ENCODE results near the gene BHLHA9. TPM values are rescaled to one million over a fixed set of nuclear protein-coding genes. Genes with fewer than 3 reads are reported as not detected.
A peak's percentile ranks its signal among the peaks of the same experiment; 100 is the strongest.

BHLHA9 gene
- total and polyA plus RNA-seq, 2 donors = not detected

GRCh38 chr17:1267471-1267943 is 2.7 kb upstream of the BHLHA9 start:
- peak overlapping the region; percentile 50 to 68 for H3K4me3 ChIP-seq (ENCODE audit: low read length in 2 of 2)
- peaks cover 4 to 9% of the 10 kb centered on the region in 2 donors for H3K4me1 ChIP-seq (ENCODE audit: control insufficient read depth in 2 of 2, insufficient read depth in 2 of 2, low read length in 2 of 2)
- no peak for DNase-seq (ENCODE audit: low read depth in 6 of 9, low spot score in 9 of 9)
- H3K36me3 ChIP-seq (ENCODE audit: control insufficient read depth in 2 of 2, insufficient read depth in 2 of 2, low read length in 1 of 2) = no peaks in the 10 kb centered on the region
- WGBS = 26% methylated on average over 17 of the region's 17 CpGs
- peaks cover 47 to 71% of the 10 kb centered on the region in 2 donors for H3K27me3 ChIP-seq (ENCODE audit: control insufficient read depth in 2 of 2, insufficient read depth in 1 of 2, low read length in 1 of 2)
- no peak overlapping the region for H3K27ac ChIP-seq (ENCODE audit: low read depth in 1 of 2, low read length in 1 of 2)
- H3K9me3 ChIP-seq (ENCODE audit: control insufficient read depth in 2 of 2, insufficient read depth in 1 of 2, low read length in 1 of 2) = no peaks in the 10 kb centered on the region

- H3K4me3 ChIP-seq (ENCODE audit: low read length in 2 of 2) = no peak overlapping the region
- H3K27me3 ChIP-seq (ENCODE audit: control insufficient read depth in 2 of 2, insufficient read depth in 1 of 2, low read length in 1 of 2) = peaks cover 47 to 81% of the 10 kb centered on the region in 2 donors
- DNase-seq (ENCODE audit: low read depth in 6 of 9, low spot score in 9 of 9) = no peak
Observed at GRCh38 chr17:1271030-1271423, 783 bp downstream of the BHLHA9 start.

DNA sequence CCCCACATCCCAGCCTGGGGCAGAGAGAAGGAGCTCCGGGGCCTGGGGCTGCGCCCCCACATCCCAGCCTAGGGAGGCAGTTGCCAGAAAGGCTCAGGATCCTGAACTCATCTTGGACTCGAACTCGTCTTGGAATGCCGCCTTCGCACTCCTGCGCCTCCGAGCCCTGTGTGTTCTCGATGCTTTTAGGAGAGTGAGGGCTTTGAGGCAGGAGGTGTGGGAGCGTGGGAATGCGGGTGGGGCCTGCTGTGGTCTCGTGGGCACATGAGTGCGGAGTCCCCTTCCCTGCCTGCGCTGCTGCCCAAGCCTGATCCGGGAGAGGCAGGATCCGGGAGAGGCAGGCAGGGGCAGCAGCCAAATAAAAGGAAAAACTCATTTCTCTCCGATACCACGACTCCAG is 1.2 kb downstream of the BHLHA9 start:
- Histone ChIP-seq H3K4me3 (ENCODE audit: low read length in 2 of 2) (no peak overlapping the region), H3K27me3 (ENCODE audit: control insufficient read depth in 2 of 2, insufficient read depth in 1 of 2, low read length in 1 of 2) (peaks cover 47 to 81% of the 10 kb centered on the region in 2 donors), H3K4me1 (ENCODE audit: control insufficient read depth in 2 of 2, insufficient read depth in 2 of 2, low read length in 2 of 2) (peaks cover 4 to 15% of the 10 kb centered on the region in 2 donors), H3K9me3 (ENCODE audit: control insufficient read depth in 2 of 2, insufficient read depth in 1 of 2, low read length in 1 of 2) (no peaks in the 10 kb centered on the region), H3K27ac (ENCODE audit: low read depth in 1 of 2, low read length in 1 of 2) (no peak overlapping the region), H3K36me3 (ENCODE audit: control insufficient read depth in 2 of 2, insufficient read depth in 2 of 2, low read length in 1 of 2) (no peaks in the 10 kb centered on the region)
- WGBS = 74% methylated on average over 18 of the region's 18 CpGs
- no peak for DNase-seq (ENCODE audit: low read depth in 6 of 9, low spot score in 9 of 9)

More at GRCh38 chr17:1271030-1271423, 783 bp downstream of the BHLHA9 start:
- Histone ChIP-seq H3K36me3 (ENCODE audit: control insufficient read depth in 2 of 2, insufficient read depth in 2 of 2, low read length in 1 of 2) (no peaks in the 10 kb centered on the region), H3K9me3 (ENCODE audit: control insufficient read depth in 2 of 2, insufficient read depth in 1 of 2, low read length in 1 of 2) (no peaks in the 10 kb centered on the region), H3K27ac (ENCODE audit: low read depth in 1 of 2, low read length in 1 of 2) (no peak overlapping the region), H3K4me1 (ENCODE audit: control insufficient read depth in 2 of 2, insufficient read depth in 2 of 2, low read length in 2 of 2) (peaks cover 4 to 15% of the 10 kb centered on the region in 2 donors)
- WGBS = 11% methylated on average over 42 of the region's 42 CpGs

GRCh38 chr17:1272701-1273100 is 2.5 kb downstream of the BHLHA9 start:
- no peak overlapping the region for H3K27ac ChIP-seq (ENCODE audit: low read depth in 1 of 2, low read length in 1 of 2)
- peaks cover 43 to 72% of the 10 kb centered on the region in 2 donors for H3K27me3 ChIP-seq (ENCODE audit: control insufficient read depth in 2 of 2, insufficient read depth in 1 of 2, low read length in 1 of 2)
- peaks cover 4 to 15% of the 10 kb centered on the region in 2 donors for H3K4me1 ChIP-seq (ENCODE audit: control insufficient read depth in 2 of 2, insufficient read depth in 2 of 2, low read length in 2 of 2)
- DNase-seq (ENCODE audit: low read depth in 6 of 9, low spot score in 9 of 9) = no peak
- H3K9me3 ChIP-seq (ENCODE audit: control insufficient read depth in 2 of 2, insufficient read depth in 1 of 2, low read length in 1 of 2) = no peaks in the 10 kb centered on the region
- WGBS = 84% methylated on average over 12 of the region's 12 CpGs
- no peaks in the 10 kb centered on the region for H3K36me3 ChIP-seq (ENCODE audit: control insufficient read depth in 2 of 2, insufficient read depth in 2 of 2, low read length in 1 of 2)
- no peak overlapping the region for H3K4me3 ChIP-seq (ENCODE audit: low read length in 2 of 2)

DNA sequence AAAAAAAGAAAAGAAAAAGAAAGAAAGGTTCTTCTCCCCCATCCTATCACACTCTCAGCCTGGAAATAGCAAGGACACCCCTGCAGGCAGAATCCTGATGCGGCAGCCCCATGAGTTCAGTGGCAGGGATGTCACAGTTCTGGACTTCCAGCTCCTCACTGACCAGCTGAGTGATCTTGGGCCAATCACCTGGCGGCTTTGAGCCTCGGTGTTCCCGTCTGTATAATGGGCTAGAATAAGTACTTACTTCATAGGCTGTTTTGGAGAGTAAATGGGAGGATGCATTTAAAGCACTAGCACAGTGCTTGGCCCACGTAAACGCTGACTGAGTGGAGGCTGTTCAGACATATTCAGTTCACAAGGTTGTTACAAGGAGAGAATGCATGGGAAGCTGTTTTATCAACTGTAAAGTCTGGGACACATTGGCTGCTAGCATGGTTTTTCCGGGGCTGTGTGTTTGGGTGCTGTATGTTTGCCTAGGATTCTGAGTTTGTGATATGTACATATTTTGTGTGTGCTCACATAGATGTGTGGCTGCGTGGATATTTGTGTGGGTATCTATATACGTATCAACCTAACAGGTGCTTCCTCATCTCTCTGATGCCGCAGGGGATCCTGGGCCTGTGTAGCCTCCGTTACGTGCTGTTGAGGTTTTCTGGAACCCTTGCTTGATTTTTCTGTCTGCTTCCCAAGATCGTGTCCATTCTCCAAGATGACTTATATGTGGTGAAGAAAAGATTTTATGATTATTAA is 3.4 kb downstream of the BHLHA9 start:
- Histone ChIP-seq H3K4me3 (ENCODE audit: low read length in 2 of 2) (no peak overlapping the region), H3K27me3 (ENCODE audit: control insufficient read depth in 2 of 2, insufficient read depth in 1 of 2, low read length in 1 of 2) (peaks cover 37 to 66% of the 10 kb centered on the region in 2 donors)
- WGBS = 40% methylated on average over 13 of the region's 13 CpGs

DNA sequence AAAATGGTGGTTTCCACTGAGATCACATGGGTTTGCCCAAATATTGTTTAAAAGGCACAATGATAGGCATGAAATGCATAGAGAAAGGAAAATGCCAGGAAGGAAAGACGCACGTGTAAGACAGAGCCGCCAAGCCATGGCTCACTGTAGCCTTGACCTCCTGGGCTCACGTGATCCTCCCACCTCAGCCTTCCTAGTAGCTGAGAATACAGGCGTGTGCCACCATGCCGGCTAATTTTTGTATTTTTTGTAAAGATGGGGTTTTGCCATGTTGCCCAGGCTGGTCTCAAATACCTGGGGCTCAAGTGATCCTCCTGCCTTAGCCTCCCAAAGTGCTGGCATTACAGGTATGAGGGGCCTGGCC is 4.0 kb downstream of the BHLHA9 start:
- Histone ChIP-seq H3K4me1 (ENCODE audit: control insufficient read depth in 2 of 2, insufficient read depth in 2 of 2, low read length in 2 of 2) (peaks cover 0 to 6% of the 10 kb centered on the region in 2 donors), H3K36me3 (ENCODE audit: control insufficient read depth in 2 of 2, insufficient read depth in 2 of 2, low read length in 1 of 2) (no peaks in the 10 kb centered on the region), H3K9me3 (ENCODE audit: control insufficient read depth in 2 of 2, insufficient read depth in 1 of 2, low read length in 1 of 2) (no peaks in the 10 kb centered on the region), H3K27ac (ENCODE audit: low read depth in 1 of 2, low read length in 1 of 2) (no peak overlapping the region), H3K4me3 (ENCODE audit: low read length in 2 of 2) (no peak overlapping the region), H3K27me3 (ENCODE audit: control insufficient read depth in 2 of 2, insufficient read depth in 1 of 2, low read length in 1 of 2) (peaks cover 31 to 64% of the 10 kb centered on the region in 2 donors)
- WGBS = 80% methylated on average over 6 of the region's 6 CpGs
- no peak for DNase-seq (ENCODE audit: low read depth in 6 of 9, low spot score in 9 of 9)

More for the DNA sequence above, 3.4 kb downstream of the BHLHA9 start:
- H3K36me3 ChIP-seq (ENCODE audit: control insufficient read depth in 2 of 2, insufficient read depth in 2 of 2, low read length in 1 of 2) = no peaks in the 10 kb centered on the region
- H3K27ac ChIP-seq (ENCODE audit: low read depth in 1 of 2, low read length in 1 of 2) = no peak overlapping the region
- peaks cover 4 to 8% of the 10 kb centered on the region in 2 donors for H3K4me1 ChIP-seq (ENCODE audit: control insufficient read depth in 2 of 2, insufficient read depth in 2 of 2, low read length in 2 of 2)
- peak in 2 of 9 donors; percentile 24 to 66 for DNase-seq (ENCODE audit: low read depth in 6 of 9, low spot score in 9 of 9)
- H3K9me3 ChIP-seq (ENCODE audit: control insufficient read depth in 2 of 2, insufficient read depth in 1 of 2, low read length in 1 of 2) = no peaks in the 10 kb centered on the region

DNA sequence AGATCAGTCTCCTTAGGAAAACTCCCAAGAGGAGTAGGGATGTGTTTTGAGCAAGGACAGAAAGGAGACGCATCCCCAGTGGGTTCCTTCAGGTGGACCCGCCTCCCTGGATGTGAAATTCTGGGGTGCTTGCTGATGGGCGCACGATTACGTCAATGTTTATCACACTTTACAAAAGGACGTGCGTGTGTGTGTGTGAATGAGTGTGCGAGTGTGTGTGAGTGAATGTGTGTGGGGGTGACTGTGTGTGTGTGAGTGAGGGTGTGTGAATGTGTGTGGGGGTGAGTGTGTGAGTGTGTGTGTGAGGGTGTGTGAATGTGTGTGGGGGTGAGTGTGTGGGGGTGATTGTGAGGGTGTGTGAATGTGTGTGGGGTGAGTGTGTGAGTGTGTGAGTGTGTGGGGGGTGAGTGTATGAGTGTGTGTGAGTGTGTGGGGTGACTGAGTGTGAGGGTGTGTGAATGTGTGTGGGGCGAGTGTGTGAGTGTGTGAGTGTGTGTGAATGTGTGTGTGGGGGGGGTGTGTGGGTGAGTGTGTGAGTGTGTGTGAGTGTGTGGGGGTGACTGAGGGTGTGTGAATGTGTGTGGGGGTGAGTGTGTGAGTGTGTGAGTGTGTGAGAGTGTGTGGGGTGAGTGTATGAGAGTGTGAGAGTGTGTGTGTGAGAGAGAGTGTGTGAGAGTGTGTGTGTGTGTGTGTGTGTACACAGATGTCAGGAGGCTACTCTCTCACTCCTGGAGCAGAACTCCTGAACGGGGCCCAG is 5.1 kb downstream of the BHLHA9 start:
- H3K4me3 ChIP-seq (ENCODE audit: low read length in 2 of 2) = no peak overlapping the region
- peaks cover 20 to 63% of the 10 kb centered on the region in 2 donors for H3K27me3 ChIP-seq (ENCODE audit: control insufficient read depth in 2 of 2, insufficient read depth in 1 of 2, low read length in 1 of 2)
- 89% methylated on average over 10 of the region's 10 CpGs for WGBS
- no peak for DNase-seq (ENCODE audit: low read depth in 6 of 9, low spot score in 9 of 9)
- H3K4me1 ChIP-seq (ENCODE audit: control insufficient read depth in 2 of 2, insufficient read depth in 2 of 2, low read length in 2 of 2) = peaks cover 0 to 6% of the 10 kb centered on the region in 2 donors
- H3K36me3 ChIP-seq (ENCODE audit: control insufficient read depth in 2 of 2, insufficient read depth in 2 of 2, low read length in 1 of 2) = no peaks in the 10 kb centered on the region
- H3K9me3 ChIP-seq (ENCODE audit: control insufficient read depth in 2 of 2, insufficient read depth in 1 of 2, low read length in 1 of 2) = no peaks in the 10 kb centered on the region
- H3K27ac ChIP-seq (ENCODE audit: low read depth in 1 of 2, low read length in 1 of 2) = no peak overlapping the region

DNA sequence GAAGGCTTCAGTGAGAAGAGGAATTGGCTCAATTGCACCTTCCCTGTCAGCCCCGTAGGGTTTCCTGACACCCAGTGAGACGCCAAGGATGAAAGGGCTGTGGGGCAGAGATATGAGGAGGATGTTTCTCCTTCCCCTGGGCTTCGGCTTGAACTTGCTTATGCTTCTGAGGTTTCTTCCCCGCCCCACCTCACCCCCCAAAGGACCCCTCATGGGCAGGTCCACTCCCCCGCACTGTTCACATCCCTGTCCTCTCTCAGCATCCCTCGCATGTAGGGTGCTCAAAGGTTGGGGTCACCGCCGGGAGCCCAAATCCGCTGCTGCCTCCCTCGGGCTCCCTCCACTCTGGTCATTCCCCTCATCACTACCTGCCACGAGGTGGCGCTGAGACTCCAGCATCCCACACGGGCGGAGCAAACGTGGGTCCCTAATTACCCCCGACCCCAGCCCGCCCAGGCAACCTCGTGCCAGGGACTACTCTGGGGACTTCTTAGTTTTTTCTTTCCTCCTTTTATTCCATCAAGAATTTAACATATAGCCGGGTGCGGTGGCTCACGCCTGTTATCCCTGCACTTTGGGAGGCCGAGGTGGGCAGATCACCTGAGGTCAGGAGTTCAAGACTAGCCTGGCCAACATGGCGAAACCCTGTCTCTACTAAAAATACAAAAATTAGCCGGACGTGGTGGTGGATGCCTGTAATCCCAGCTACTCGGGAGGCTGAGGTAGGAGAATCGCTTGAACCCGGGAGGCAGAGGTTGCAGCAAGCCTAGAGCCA is 5.9 kb downstream of the BHLHA9 start:
- Histone ChIP-seq H3K4me1 (ENCODE audit: control insufficient read depth in 2 of 2, insufficient read depth in 2 of 2, low read length in 2 of 2) (peaks cover 0 to 6% of the 10 kb centered on the region in 2 donors), H3K4me3 (ENCODE audit: low read length in 2 of 2) (no peak overlapping the region), H3K36me3 (ENCODE audit: control insufficient read depth in 2 of 2, insufficient read depth in 2 of 2, low read length in 1 of 2) (no peaks in the 10 kb centered on the region), H3K27ac (ENCODE audit: low read depth in 1 of 2, low read length in 1 of 2) (no peak overlapping the region), H3K27me3 (ENCODE audit: control insufficient read depth in 2 of 2, insufficient read depth in 1 of 2, low read length in 1 of 2) (peaks cover 12 to 63% of the 10 kb centered on the region in 2 donors), H3K9me3 (ENCODE audit: control insufficient read depth in 2 of 2, insufficient read depth in 1 of 2, low read length in 1 of 2) (no peaks in the 10 kb centered on the region)
- 28% methylated on average over 28 of the region's 28 CpGs for WGBS
- DNase-seq (ENCODE audit: low read depth in 6 of 9, low spot score in 9 of 9) = peak in 4 of 9 donors; percentile 51 to 72 (median 64)
